ENCODE data around the gene ZNF200.
A peak's percentile ranks its signal among the peaks of the same experiment; 100 is the strongest.

Gene ZNF200

DNA sequence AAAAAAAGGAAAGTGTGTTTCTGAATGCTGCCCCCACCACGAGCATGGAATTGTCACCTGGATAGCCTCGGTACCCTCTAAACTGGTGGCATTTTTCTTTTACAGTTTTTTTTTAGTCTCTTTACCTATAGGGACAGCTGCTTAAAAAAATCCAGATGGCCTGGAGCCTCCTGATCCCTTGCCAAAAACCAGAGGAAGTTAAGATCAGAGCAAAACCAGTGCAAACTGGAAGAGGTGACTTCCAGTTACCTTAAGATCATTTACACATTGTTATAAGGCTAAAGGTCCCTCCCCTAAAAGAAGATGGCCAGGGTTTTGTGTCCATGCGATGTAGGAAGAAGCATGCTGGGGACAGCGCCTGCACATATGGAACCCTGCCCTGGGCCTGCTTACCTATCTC is 18.0 kb upstream of the ZNF200 start:
- no peak for DNase-seq

DNA sequence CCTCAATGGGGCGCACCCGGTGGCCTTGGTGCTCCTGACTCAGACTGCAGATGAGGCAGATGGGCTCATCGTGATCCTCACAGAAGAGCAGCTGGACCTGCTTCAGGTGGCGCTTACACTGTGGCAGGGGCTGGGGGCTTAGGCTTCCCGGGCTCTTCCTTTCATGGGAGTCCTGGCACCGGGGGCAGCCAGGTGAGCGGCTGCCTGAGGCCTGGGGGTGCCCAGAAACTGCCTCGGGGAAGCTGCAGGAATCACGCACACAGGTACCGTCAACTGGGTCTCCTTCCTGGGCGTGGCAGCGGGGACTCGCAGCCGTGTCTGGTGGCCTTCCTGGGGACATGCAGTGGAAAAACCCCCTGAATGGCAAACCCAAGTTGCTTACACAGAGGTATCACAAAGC is 14.5 kb upstream of the ZNF200 start:
- DNase-seq, result no peak

DNA sequence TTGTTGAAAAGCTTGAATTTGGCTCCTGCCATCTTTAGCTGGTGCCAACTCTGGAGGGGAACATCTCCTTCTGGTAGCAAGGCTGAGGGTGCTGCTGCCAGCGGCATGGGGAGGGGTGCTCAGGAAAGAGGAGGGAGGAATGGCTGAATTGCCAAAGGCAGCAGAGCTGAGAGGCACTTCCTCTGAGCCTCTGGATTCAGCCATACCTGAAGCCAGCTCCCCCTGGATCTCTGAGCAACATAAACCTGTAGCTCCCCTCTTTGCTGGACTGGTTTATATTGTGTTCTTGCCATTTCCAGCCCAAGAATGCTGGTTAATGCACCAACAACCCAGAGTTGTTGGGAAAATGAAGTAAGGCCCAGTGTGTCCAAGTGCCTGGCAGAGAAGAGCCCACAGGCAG is 14.1 kb upstream of the ZNF200 start:
- no peak for DNase-seq

DNA sequence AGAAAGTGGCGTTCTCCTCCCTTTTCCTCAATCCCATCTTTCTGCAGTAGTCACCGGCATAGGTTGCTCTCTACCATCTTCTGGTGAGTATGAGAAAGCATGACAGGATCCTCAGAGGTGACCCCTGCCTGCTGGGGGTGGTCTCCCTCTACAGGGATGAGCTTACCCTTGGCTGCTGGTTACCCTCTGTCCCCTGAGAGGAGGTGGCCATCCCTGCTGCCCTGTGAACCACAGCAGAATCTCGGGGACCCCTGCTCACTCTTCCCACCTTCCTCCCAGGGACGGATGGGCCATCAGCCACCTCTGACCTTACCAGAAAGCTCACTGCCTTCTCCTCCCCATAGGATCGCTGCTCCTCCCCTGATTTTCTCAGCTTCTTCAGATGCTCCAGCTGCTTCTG is 13.6 kb upstream of the ZNF200 start:
- no peak for DNase-seq

DNA sequence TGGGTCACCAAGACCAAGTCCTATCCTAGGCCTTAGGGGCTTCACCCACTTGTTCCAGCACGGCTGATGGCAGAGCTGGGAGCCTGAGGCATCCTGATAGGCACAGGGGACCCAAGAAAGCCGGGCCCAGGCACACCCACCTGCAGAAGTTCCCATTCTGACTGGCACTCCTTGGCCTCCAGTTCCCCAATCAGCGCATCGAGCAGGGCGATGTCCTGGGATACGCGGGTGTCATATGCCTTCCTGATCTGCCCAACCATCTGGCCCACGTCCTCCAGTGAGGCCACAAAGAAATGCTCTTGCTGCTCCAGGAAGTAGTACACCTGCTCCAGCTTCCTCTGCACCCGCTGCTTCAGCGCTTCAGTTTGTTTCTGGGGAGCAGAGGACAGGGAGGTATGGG is 11.9 kb upstream of the ZNF200 start:
- DNase-seq, result no peak

DNA sequence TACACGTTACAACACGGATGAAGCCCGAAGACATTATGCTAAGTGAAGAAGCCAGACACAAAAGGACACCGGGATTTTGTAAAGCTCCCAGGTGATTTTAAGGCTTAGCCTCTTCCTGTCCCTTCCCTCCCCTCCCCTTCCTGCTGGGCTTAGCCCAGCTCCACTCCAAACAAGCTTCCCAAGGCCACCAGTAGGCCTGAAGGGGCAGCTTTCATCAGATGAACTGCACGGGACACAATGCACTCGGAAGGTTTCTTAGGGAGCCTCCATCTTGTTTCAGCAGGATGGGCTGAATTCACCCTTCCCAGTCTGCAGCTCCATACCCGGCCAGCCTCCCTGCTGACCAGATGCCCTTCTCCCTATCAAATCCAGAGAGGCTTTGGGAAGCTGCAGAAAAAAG is 11.0 kb upstream of the ZNF200 start:
- peak; percentile 30 for DNase-seq

DNA sequence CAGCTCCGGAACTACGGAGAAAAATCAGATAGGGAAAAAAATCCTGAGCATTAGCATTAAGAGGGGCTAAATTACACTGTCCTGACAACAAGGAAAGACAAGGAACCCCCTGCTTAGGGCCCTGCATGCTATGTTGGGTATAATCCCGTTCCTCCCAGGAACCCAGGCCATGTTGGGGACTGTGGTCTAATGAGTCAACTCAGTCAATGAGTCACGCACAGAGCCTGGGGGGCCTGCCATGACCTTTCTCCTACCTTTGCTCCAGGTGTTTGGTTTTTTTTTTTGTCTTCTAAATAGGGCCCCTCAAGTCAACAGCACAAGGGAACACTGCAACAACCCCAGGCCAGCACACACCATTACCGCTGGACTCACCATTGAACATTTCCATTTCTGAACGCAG is 8.9 kb upstream of the ZNF200 start:
- DNase-seq, result no peak

DNA sequence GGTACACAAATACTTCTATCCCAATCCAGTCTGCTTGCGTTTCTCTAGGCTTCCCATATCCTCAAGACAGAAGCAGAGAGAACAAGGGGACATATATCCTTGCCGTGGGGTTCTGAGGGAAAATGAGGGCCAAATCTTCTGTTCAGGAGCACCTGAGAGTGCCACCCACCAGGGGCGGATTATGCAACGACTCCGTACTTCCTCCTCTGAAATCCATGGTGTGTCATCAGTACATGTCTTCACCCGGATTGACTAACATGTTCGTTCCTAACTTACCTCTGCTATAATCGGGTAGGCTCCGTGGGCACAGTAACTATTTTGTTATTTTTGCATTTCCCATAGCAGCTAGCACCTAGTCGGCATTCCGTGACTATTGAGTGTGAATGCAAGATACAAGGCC is 7.8 kb upstream of the ZNF200 start:
- DNase-seq, result no peak

DNA sequence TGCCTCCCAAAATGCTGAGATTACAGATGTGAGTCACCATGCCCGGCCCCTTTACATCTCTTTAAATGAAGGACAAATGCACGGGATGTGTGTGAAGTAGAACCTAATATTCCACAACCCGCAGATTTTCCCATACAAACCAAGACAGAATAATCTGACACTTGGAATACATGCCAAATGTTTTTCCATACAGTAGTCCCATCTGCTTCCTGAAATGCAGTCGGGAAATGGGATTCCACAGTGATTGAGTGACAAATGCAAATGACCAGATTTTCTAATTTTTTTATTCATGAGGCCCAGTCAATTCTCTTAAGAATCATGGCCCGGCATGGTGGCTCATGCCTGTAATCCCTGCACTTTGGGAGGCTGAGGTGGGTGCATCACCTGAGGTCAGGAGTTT is 6.8 kb upstream of the ZNF200 start:
- DNase-seq, result no peak

DNA sequence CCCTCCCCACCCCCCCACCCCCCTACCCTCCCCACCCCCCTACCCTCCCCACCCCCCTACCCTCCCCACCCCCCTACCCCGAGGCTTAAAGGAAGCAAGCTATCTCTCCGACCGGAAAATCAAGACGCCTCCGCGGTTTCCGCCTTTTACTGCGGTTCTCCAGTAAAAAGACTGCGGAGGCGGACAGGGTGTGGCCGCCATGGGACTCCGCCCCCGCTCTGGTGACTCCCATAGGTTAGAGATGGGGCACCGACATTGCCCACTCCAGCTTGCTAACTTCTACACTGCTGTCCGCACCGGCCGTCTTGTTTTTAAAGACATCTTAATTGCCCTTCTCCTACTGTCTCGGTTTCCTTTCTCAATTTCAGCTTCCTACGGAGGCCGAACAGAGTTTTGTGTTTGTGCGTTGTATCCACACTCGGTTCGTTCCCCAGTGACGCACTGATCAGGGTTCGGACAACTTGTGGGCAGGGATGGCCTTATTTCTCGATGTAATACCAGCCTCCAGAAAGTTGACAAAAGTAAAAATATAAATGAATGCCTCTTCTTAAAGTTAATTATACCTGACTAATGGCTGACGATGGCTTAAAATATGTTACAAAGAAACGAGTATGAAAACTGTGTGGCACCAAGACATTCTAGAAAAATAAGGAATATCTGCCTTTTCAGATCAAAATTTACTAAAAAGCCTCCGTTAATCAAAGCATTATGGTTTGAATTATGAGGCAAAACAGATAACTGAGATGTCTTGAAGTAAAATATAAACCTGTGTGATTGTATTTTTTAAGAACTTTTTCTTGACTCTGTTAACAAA is 1.1 kb upstream of the ZNF200 start:
- peak; percentile 84 for DNase-seq

DNA sequence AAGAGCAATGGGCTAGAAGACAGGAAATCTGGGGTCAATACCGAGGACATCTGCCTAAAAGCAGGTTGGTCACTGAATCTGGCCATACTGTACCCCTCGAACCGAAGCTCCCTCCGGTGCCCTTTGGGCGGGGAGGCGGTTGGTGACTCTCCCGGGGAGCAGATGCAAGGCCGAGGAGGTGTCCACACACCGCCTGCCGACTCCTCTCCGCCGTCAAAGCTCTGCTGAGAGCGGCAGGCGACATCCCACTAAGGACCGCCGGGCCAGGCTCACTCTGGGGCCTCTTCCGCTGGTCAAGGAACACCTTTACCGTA is 458 bp downstream of the ZNF200 start:
- DNase-seq, result no peak

DNA sequence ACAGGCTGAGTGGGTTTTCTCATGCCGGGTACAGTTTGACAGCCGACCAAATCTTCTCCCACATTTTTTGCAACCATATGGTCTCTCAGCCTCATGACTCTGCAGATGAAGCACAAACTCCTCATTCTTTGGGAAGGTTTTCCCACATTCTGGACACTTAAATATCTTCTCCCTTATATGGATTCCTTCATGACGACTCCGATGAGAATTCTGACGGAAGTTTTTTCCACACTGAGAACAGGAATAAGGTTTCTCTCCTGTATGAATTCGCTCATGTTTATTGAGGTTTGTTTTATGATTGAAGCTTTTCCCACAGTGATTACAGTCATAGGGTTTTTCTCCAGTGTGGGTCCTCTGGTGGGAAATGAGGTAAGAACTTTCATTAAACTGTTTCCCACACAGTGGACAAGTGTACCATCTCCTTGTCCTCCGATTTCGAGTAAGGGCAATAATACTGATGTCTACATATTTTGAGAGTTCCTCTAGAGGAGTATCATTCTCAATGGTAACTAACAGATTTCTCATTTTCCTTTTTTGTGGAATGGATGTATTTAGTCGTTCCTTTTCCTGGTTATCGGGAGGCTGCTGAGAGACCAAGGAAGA is 10.9 kb downstream of the ZNF200 start:
- DNase-seq, result no peak

DNA sequence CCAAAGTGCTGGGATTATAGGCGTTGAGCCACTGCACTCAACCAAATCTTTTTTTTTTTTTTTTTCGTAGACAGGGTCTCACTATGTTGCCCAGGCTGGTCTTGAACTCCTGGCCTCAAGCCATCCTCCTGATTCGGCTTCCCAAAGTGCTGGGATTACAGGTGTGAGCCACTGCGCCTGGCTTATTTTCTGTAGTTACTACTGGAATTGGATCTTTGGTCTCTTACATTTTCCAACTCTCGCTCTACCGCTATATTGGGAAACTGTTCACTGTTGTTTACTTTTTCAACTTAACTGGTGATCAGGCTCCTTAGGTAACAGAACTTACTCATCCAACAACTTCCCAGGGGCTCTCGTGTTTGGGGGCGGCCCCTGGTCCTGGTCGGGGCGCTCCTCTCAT is 14.1 kb downstream of the ZNF200 start:
- no peak for DNase-seq

DNA sequence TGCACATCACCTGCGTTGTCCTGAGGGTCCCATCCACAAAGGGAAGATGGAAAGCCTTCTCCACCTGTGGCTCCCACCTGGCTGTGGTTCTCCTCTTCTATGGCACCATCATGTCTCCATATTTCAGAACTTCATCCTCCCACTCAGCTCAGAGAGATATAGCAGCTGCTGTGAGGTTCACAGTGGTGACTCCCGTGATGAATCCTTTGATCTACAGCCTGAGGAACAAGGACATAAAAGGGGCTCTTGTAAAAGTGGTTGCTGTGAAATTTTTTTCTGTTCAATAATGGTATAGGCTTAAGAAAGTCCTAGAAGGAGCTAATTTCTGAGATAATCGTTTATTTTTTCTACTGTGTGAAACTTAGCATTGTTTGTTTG is 18.7 kb downstream of the ZNF200 start:
- no peak for DNase-seq

DNA sequence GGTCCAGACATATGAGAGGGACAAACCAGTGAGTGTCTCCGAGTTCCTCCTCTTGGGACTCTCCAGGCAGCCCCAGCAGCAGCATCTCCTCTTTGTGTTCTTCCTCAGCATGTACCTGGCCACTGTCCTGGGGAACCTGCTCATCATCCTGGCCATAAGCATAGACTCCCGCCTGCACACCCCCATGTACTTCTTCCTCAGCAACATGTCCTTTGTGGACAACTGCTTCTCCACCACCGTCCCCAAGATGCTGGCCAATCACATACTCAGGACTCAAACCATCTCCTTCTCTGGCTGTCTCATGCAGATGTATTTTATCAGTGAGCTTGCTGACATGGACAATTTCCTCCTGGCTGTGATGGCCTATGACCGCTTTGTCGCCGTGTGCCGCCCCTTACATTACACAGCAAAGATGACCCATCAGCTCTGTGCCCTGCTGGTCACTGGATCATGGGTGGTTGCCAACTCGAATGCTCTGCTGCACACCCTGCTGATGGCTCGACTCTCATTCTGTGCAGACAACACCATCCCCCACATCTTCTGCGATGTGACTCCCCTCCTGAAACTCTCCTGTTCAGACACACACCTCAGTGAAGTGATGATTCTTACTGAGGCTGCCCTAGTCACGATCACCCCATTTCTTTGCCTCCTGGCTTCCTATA is 19.2 kb downstream of the ZNF200 start:
- no peak for DNase-seq

DNA sequence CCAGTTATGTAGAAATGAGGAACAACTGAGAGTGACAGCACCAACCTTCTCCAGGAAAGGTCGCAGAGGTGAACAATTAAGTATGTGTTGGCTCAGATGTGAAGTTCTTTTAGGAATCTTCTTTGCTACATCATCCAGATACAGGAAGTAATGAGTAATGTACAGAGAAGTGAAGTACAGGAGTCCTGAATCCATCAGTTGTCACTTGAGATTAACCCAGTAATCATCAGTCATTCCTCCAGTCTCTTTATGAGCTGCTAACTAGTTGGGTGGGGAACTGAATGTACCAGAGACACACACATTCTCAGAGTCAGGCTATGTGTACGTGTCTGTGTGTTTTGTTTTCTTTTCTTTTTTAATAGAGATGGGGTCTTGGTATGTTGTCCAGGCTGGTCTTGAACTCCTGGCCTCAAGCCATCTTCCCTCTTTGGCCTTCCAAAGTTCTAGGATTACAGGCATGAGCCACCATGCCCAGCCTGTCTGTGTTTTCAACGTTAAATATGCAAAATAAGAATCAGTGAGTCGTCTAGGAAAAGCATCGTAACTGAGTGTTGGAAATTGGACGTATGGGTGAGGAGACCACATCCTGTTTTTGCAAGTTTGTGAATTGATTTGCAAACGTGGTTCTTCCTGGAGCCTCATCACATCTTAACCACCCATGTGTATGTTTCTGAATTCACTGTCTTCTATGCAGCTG is 19.9 kb downstream of the ZNF200 start:
- DNase-seq, result no peak

DNA sequence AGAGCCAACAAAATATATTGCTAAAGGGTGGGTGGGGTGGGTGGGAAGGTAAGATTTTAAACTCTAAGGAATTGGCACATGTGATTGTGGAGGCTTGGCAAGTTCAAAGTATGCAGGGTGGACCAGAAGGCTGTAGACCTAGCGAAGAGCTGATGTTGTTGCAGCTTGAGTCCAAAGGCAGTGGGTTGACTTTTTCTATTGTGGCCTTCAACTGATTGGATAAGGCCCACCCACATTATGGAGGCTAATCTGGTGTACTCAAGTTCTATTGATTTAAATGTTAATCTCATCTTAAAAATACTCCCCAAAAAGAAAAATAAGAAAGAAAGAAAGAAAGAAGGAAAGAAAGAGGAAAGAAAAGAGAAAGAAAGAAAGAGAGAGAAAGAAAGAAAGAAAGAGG is 22.4 kb downstream of the ZNF200 start:
- no peak for DNase-seq

DNA sequence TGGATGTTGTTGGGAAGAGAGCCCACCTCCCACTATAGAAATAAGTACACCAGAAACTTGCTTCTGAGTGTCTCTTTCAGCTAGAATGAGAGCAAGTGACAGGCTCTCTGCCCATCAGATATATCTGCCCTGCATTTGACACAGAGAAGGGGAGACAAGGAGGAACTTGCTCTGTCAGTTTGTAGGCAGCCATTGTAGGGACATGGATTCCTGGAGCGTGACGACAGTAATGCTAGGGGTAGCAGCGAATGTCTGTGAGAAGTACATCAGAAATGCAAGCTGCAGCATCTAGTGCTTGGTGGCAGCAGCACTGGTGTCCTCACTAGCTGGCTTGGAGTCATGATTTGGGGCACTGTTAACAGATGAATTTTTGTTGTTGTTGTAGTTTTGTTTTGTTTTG is 23.0 kb downstream of the ZNF200 start:
- no peak for DNase-seq

DNA sequence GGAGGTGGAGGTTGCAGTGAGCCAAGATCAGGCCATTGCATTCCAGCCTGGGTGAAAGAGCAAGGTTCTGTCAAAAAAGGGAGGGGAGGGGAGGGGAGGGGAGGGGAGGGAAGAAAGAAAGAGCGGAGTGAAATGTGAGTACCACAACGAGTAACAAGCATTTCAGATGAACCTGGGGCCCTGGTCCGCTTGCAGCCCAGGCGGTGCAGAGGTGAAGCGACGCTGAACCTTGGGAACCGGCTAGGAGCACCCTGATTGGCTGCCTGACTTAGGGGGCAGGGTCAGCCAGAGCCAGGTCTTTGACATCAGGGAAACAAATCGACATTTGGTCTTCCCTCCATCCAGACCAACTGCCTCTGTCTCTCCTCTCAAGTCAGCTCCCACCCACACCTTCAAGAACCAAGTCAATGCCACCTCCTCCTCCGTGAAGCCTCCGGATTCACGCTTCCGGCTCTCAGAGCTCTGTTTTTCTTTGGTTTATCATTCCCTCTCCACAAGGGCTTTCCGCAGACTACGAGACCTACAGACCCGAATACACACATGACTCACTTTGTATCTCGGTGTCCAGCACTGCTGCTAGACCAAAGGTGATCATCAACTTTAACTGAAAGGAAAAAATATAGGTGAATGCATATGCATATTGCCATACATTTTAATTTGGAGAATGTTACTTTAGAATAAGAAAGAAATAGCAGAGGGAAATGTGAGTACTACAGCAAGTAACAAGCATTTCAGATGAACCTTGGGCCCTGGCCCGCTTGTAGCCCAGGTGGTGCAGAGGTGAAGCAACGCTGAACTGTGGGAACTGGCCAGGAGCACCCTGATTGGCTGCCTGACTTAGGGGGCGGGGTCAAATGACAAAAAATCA is 27.6 kb downstream of the ZNF200 start:
- no peak for DNase-seq

DNA sequence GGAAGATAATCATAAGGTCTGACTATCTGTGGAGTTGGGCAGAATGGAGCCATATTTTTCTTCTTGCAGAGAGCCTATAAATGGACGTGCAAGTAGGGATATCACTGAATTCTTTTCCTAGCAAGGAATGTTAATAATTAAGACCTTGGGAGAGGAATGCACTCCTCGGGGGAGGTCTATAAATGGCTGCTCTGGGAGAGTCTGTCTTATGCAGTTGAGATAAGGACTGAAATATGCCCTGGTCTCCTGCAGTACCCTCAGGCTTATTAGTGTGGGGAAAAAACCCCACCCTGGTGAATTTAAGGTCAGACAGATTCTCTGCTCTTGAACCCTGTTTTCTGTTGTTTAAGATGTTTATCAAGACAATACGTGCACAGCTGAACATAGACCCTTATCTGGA is 29.0 kb downstream of the ZNF200 start:
- DNase-seq, result peak; percentile 12

DNA sequence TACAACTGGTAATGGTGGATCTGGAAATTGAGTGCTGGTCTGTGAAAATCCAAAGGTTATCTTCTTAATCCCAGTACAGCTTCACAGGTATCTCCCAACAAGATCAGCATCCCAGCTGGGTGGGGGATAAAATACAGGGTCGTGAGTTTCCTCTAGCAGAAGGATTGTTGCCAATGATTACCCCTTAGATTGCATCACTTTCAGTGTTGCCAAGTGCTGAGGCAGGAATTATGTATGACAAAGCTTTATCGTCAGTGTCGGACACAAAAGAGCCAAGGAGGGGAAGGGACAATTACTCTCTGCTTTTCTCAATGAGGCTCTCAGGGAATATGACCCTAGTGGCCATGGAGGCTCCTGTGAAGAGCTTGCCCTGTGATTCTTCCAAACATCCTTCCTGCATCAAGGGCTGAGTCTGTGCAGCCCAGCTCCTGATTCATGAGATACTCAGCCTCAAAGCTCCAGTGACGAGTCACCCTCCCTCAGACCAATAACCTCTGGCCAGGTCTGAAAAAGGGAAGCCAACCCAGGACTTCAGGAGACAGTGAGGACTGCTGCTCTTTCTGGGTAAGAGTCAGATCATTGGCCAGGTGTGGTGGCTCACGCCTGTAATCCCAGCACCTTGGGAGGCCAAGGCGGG is 31.9 kb downstream of the ZNF200 start:
- DNase-seq, result no peak

DNA sequence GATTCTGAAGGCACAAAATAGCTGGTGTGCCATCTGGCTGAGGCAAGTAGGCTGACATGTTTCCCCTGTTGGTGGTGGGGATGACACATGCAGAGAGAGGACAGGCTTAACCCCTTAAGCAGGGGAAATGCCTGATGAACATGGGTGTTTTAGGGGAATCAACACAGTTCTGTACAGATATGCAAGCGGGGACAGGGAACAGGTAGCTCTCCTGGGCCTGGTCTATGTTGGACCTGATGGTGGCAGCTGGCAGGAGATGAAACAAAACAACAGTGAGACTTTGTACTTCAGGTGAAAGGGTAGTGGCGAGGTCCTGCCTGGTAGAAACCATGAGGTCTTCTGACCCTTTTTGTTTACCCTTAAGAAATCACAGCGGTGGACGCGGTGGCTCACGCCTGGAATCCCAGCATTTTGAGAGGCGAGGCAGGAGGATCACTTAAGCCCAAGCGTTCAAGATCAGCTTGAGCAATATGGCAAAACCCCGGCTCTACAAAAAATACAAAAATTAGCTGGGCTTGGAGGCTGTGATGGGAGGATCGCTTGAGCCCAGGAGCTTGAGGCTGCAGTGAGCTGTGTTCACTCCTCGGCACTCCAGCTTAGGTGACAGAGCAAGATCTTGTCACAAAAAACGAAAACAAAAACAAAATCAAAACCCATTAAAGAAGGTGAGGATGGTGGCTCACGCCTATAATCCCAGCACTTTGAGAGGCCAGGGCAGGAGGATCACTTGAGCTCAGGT is 36.5 kb downstream of the ZNF200 start:
- DNase-seq, result peak; percentile 63

Data from NCI-H82 (cell line).